Kidney epithelial cell (primary cell): Measurements from ENCODE around the gene RUNX3. TPM values are rescaled to one million over a fixed set of nuclear protein-coding genes. Genes with fewer than 3 reads are reported as not detected.

Source experiments
- DNase-seq: peaks from one replicate; pipeline ENCODE4 v3.0.0-alpha.2; 2010; ENCODE audit warnings: low read depth
- H3K27me3 ChIP-seq: 2 replicates; pipeline ENCODE4 v1.6.0; 2011; ENCODE audit warnings: low read length; ENCODE audit not compliant: control insufficient read depth, insufficient read depth
- H3K36me3 ChIP-seq: 2 replicates; pipeline ENCODE4 v1.5.1; 2011; ENCODE audit warnings: low read length; ENCODE audit not compliant: control insufficient read depth, insufficient read depth
- H3K4me3 ChIP-seq: 2 replicates; pipeline ENCODE4 v1.5.1; 2011; ENCODE audit warnings: low read depth, mild to moderate bottlenecking, control low read depth, low read length
- CTCF ChIP-seq: IDR thresholded peaks from 2 replicates; pipeline ENCODE4 v1.5.1; 2011; ENCODE audit warnings: mild to moderate bottlenecking, moderate library complexity, low read length, control low read depth, inconsistent platforms; ENCODE audit not compliant: insufficient read depth, poor library complexity, severe bottlenecking
- total RNA-seq: library from RNA; depleted of rRNA; stranded (reverse); fragments of >200 nt; gene quantifications from 2 replicates; pipeline ENCODE4 v1.2.3, GENCODE V29; 2015

RUNX3 gene
- total RNA-seq, 1 donor from 2014 or later, result 0.38 TPM

- TF ChIP-seq CTCF, result no peak
- no peak for DNase-seq
- no peak overlapping the region for H3K4me3 ChIP-seq
Measured at GRCh38 chr1:24860841-24861240, 69.2 kb downstream of the RUNX3 start.

GRCh38 chr1:24859063-24860010 is 70.7 kb downstream of the RUNX3 start:
- peaks cover 19% of the 10 kb centered on the region for H3K27me3 ChIP-seq
- no peaks in the 10 kb centered on the region for H3K36me3 ChIP-seq
- no peak for DNase-seq
- no peak for TF ChIP-seq CTCF
- no peak overlapping the region for H3K4me3 ChIP-seq

More at GRCh38 chr1:24860841-24861240, 69.2 kb downstream of the RUNX3 start:
- peaks cover 19% of the 10 kb centered on the region for H3K27me3 ChIP-seq
- no peaks in the 10 kb centered on the region for H3K36me3 ChIP-seq

GRCh38 chr1:24858277-24858676 is 71.8 kb downstream of the RUNX3 start:
- Histone ChIP-seq H3K36me3 (no peaks in the 10 kb centered on the region), H3K27me3 (peaks cover 19% of the 10 kb centered on the region), H3K4me3 (no peak overlapping the region)
- no peak for DNase-seq
- no peak for TF ChIP-seq CTCF

GRCh38 chr1:24857507-24858133 is 72.5 kb downstream of the RUNX3 start:
- no peaks in the 10 kb centered on the region for H3K36me3 ChIP-seq
- DNase-seq, result no peak
- TF ChIP-seq CTCF, result no peak
- no peak overlapping the region for H3K4me3 ChIP-seq
- peaks cover 15% of the 10 kb centered on the region for H3K27me3 ChIP-seq

- H3K27me3 ChIP-seq, result peaks cover 10% of the 10 kb centered on the region
- no peak overlapping the region for H3K4me3 ChIP-seq
- DNase-seq, result no peak
- TF ChIP-seq CTCF, result no peak
- H3K36me3 ChIP-seq, result no peaks in the 10 kb centered on the region
Measured at GRCh38 chr1:24856787-24857506, 73.1 kb downstream of the RUNX3 start.
